Measurements from ENCODE around the gene IL1R2.

The IL1R2 gene, protein sequence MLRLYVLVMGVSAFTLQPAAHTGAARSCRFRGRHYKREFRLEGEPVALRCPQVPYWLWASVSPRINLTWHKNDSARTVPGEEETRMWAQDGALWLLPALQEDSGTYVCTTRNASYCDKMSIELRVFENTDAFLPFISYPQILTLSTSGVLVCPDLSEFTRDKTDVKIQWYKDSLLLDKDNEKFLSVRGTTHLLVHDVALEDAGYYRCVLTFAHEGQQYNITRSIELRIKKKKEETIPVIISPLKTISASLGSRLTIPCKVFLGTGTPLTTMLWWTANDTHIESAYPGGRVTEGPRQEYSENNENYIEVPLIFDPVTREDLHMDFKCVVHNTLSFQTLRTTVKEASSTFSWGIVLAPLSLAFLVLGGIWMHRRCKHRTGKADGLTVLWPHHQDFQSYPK

DNA sequence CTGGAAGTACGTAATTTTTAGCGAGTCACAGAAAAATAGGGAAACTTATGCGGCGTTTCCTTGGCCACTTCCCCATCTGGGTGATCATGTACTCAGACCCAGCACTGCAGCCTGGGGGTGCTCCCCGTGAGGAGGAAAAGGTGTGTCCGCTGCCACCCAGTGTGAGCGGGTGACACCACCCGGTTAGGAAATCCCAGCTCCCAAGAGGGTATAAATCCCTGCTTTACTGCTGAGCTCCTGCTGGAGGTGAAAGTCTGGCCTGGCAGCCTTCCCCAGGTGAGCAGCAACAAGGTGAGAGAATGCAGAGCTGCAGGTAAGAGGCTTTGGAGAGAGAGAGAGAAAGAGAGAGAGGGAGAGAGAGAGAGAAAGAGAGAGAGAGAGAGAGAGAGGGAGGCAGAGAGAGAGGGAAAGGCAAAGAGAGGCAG, at the start of gene IL1R2:
IL1R2 (plus strand) TSS at position 240 of the 425 bp plus-strand sequence. CDS start 16,616 bp downstream, outside the sequence.
- Histone ChIP-seq H3K36me3 (ENCODE audit: insufficient read depth, low read length) (no peaks in the 10 kb centered on the region), H3K9ac (ENCODE audit: insufficient read length) (no peak within 1 kb of the TSS), H3K4me3 (no peak within 1 kb of the TSS), H3K9me3 (ENCODE audit: low read depth, low read length) (no peaks in the 10 kb centered on the region), H3K27ac (no peak within 1 kb of the TSS)
- TF ChIP-seq EZH2 (IDR thresholded peaks at IDR 0.05) (no peak), POLR2AphosphoS5 (IDR thresholded peaks at IDR 0.05; ENCODE audit: borderline replicate concordance, low read depth, low read length) (no peak), FOXP2 (optimal IDR thresholded peaks at IDR 0.05; ENCODE audit: control extremely low read depth, extremely low read length, insufficient read depth) (no peak)
- no peak for DNase-seq (ENCODE audit: low read depth, low spot score)

- no peaks in the 10 kb centered on the region for H3K9me3 ChIP-seq (ENCODE audit: low read depth, low read length)
Observed at GRCh38 chr2:101942851-101943250, 48.9 kb upstream of the IL1R2 start.

DNA sequence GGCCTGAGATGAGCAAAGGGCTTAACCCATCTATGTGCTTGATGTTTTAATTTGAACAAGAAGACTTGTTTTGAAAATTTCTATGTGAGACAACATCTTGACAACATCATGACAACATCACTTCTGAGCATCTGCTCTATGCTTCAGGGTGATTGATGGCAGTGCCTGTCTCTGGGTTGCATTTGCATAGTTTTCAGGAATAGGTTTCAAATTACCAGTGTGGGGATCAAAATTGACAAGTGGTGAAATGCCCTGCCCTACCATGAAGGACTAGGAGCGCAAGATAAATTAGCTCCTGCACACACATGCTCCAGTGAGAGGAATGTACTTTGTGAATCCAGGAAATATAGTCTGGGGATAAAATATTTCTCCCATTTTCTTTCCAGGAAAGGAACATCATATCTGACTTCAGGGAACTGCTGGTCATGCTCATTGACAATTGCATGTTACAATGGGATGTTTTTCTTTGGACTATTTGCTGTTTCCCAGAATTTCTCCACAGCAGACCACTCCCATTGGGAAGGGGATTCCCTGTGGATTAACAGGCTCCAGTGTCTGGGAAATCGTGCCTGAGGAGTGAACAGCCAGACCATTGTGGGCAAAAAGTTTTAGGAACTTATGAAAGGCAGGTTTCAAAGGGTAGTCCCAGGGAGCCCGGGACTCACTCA, 45.3 kb upstream of the IL1R2 start:
- DNase-seq (ENCODE audit: low read depth, low spot score), result no peak
- no peaks in the 10 kb centered on the region for H3K9me3 ChIP-seq (ENCODE audit: low read depth, low read length)
- H3K36me3 ChIP-seq (ENCODE audit: insufficient read depth, low read length), result no peaks in the 10 kb centered on the region
- H3K9ac ChIP-seq (ENCODE audit: insufficient read length), result no peak overlapping the region
- TF ChIP-seq EZH2 (IDR thresholded peaks at IDR 0.05), result no peak
- TF ChIP-seq POLR2AphosphoS5 (IDR thresholded peaks at IDR 0.05; ENCODE audit: borderline replicate concordance, low read depth, low read length), result no peak
- TF ChIP-seq FOXP2 (optimal IDR thresholded peaks at IDR 0.05; ENCODE audit: control extremely low read depth, extremely low read length, insufficient read depth), result no peak
- no peak overlapping the region for H3K27ac ChIP-seq
- no peak overlapping the region for H3K4me3 ChIP-seq

More at GRCh38 chr2:101942851-101943250, 48.9 kb upstream of the IL1R2 start:
- no peak for TF ChIP-seq FOXP2 (optimal IDR thresholded peaks at IDR 0.05; ENCODE audit: control extremely low read depth, extremely low read length, insufficient read depth)
- Histone ChIP-seq H3K4me3 (no peak overlapping the region), H3K9ac (ENCODE audit: insufficient read length) (no peak overlapping the region), H3K27ac (no peak overlapping the region), H3K36me3 (ENCODE audit: insufficient read depth, low read length) (no peaks in the 10 kb centered on the region)
- DNase-seq (ENCODE audit: low read depth, low spot score), result no peak

DNA sequence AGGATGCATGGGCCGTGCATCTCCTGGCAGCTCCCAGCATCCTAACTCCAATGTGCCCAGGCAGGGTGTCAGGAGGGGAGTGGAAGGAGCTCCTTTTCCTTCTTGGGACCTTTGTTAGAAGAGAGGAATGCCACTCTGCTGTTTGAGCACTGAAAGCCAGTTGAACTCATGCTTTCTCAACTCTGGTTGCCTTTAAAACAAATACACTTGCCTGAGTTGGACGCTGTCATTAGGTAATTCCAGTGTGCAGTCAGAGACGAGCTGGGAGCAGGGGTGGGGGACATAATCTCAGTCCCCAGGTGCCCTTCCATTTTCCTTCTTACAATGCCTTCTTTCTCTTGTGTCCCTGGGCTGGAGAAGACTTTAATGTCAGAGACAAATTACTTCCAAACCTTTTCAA, 44.4 kb upstream of the IL1R2 start:
- no peak for TF ChIP-seq EZH2 (IDR thresholded peaks at IDR 0.05)
- no peak for TF ChIP-seq FOXP2 (optimal IDR thresholded peaks at IDR 0.05; ENCODE audit: control extremely low read depth, extremely low read length, insufficient read depth)
- no peak for TF ChIP-seq POLR2AphosphoS5 (IDR thresholded peaks at IDR 0.05; ENCODE audit: borderline replicate concordance, low read depth, low read length)
- no peaks in the 10 kb centered on the region for H3K36me3 ChIP-seq (ENCODE audit: insufficient read depth, low read length)
- H3K4me3 ChIP-seq, result no peak overlapping the region
- no peak for DNase-seq (ENCODE audit: low read depth, low spot score)
- H3K27ac ChIP-seq, result no peak overlapping the region
- no peak overlapping the region for H3K9ac ChIP-seq (ENCODE audit: insufficient read length)
- H3K9me3 ChIP-seq (ENCODE audit: low read depth, low read length), result no peaks in the 10 kb centered on the region

GRCh38 chr2:101948625-101949155, 43.1 kb upstream of the IL1R2 start:
- H3K36me3 ChIP-seq (ENCODE audit: insufficient read depth, low read length), result no peaks in the 10 kb centered on the region
- no peak overlapping the region for H3K27ac ChIP-seq
- TF ChIP-seq POLR2AphosphoS5 (IDR thresholded peaks at IDR 0.05; ENCODE audit: borderline replicate concordance, low read depth, low read length) (no peak), EZH2 (IDR thresholded peaks at IDR 0.05) (no peak), FOXP2 (optimal IDR thresholded peaks at IDR 0.05; ENCODE audit: control extremely low read depth, extremely low read length, insufficient read depth) (no peak)
- DNase-seq (ENCODE audit: low read depth, low spot score), result no peak
- H3K9me3 ChIP-seq (ENCODE audit: low read depth, low read length), result no peaks in the 10 kb centered on the region
- H3K9ac ChIP-seq (ENCODE audit: insufficient read length), result no peak overlapping the region
- H3K4me3 ChIP-seq, result no peak overlapping the region

DNA sequence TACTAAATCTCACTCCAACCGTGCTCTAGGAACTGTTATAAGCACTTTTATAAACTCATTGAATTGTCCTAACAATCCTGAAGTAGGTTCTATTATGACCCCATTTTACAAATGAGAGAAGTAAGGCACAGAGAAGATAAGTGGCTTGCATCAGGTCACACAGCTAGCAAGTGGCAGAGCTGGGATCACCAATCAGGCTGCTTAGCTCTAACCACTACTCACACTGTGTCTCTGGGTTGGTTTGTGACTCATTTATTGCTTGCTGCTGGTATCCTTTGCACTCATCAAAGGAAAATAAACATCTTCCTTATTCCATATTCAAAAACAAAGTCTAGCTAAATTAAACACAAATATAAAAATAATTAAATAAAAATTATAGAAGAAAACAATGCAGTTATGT, 42.5 kb upstream of the IL1R2 start:
- Histone ChIP-seq H3K4me3 (no peak overlapping the region), H3K9me3 (ENCODE audit: low read depth, low read length) (no peaks in the 10 kb centered on the region), H3K9ac (ENCODE audit: insufficient read length) (no peak overlapping the region), H3K36me3 (ENCODE audit: insufficient read depth, low read length) (no peaks in the 10 kb centered on the region), H3K27ac (no peak overlapping the region)
- TF ChIP-seq EZH2 (IDR thresholded peaks at IDR 0.05) (no peak), FOXP2 (optimal IDR thresholded peaks at IDR 0.05; ENCODE audit: control extremely low read depth, extremely low read length, insufficient read depth) (no peak), POLR2AphosphoS5 (IDR thresholded peaks at IDR 0.05; ENCODE audit: borderline replicate concordance, low read depth, low read length) (no peak)
- DNase-seq (ENCODE audit: low read depth, low spot score), result no peak

DNA sequence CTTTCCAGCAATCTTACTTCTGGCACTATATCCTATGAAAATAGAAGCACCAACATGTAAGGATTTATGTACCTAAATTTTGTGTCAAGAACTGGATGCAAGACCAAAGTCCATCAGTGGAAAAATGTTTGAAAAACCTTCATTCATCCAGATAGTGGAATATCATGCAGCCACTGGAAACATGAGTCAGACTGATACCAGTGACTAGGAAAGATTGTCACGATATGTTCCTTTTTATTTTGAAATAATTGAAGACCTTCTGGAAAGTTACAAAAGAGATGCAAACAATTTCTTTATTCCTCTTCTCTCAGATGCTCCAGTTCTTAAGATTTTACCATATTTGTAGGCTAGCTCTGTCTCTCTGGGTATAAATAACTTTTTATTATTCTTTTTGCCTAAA, 40.5 kb upstream of the IL1R2 start:
- Histone ChIP-seq H3K27ac (no peak overlapping the region), H3K36me3 (ENCODE audit: insufficient read depth, low read length) (no peaks in the 10 kb centered on the region), H3K9ac (ENCODE audit: insufficient read length) (no peak overlapping the region), H3K4me3 (no peak overlapping the region), H3K9me3 (ENCODE audit: low read depth, low read length) (no peaks in the 10 kb centered on the region)
- TF ChIP-seq EZH2 (IDR thresholded peaks at IDR 0.05), result no peak
- no peak for TF ChIP-seq POLR2AphosphoS5 (IDR thresholded peaks at IDR 0.05; ENCODE audit: borderline replicate concordance, low read depth, low read length)
- TF ChIP-seq FOXP2 (optimal IDR thresholded peaks at IDR 0.05; ENCODE audit: control extremely low read depth, extremely low read length, insufficient read depth), result no peak
- DNase-seq (ENCODE audit: low read depth, low spot score), result no peak

DNA sequence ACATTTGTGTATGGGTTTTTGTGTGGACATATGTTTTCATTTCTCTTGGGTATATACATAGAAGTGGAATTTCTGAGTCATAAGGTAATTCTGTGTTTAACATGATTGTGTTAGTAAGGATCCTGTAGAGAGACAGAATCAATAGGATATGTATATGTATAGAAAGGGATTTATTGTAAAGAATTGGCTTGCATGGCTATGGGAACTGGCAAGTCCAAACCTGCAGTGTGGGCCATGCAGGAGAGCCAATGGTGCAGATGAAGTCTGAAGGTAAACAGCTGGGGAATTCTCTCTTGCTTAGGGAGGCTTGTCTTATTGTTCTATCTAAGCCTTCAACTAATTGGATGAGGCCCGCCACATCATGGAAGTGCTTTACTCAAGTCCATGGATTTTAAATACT, 39.2 kb upstream of the IL1R2 start:
- Histone ChIP-seq H3K9ac (ENCODE audit: insufficient read length) (no peak overlapping the region), H3K4me3 (no peak overlapping the region), H3K9me3 (ENCODE audit: low read depth, low read length) (no peaks in the 10 kb centered on the region), H3K27ac (no peak overlapping the region), H3K36me3 (ENCODE audit: insufficient read depth, low read length) (no peaks in the 10 kb centered on the region)
- no peak for DNase-seq (ENCODE audit: low read depth, low spot score)
- TF ChIP-seq POLR2AphosphoS5 (IDR thresholded peaks at IDR 0.05; ENCODE audit: borderline replicate concordance, low read depth, low read length) (no peak), EZH2 (IDR thresholded peaks at IDR 0.05) (no peak), FOXP2 (optimal IDR thresholded peaks at IDR 0.05; ENCODE audit: control extremely low read depth, extremely low read length, insufficient read depth) (no peak)
